Smooth muscle cell (in vitro differentiated cells): ENCODE measurements around the gene APPBP2. TPM values are rescaled to one million over a fixed set of nuclear protein-coding genes. Genes with fewer than 3 reads are reported as not detected.

Experiments
- DNase-seq: peaks from one replicate; lab custom pipeline; 2025; ENCODE audit not compliant: unreplicated experiment; lab: John Stamatoyannopoulos, UW
- H2AFZ ChIP-seq: fragments of 200-600 bp; sonication (generic); 2 replicates; pipeline ENCODE4 v1.6.0; 2016; ENCODE audit warnings: antibody characterized with exemption, low read depth, mild to moderate bottlenecking
- H3F3A ChIP-seq: fragments of 200-600 bp; sonication (generic); 2 replicates; pipeline ENCODE4 v1.6.0; 2017; ENCODE audit warnings: antibody characterized with exemption, low read depth
- H3K27ac ChIP-seq: fragments of 200-600 bp; sonication (generic); 2 replicates; pipeline ENCODE4 v1.5.1; 2016; ENCODE audit warnings: low read depth, mild to moderate bottlenecking
- H3K27me3 ChIP-seq: fragments of 200-600 bp; sonication (generic); 2 replicates; pipeline ENCODE4 v1.6.1; 2016; ENCODE audit warnings: low read depth, mild to moderate bottlenecking
- H3K36me3 ChIP-seq: fragments of 200-600 bp; sonication (generic); 2 replicates; pipeline ENCODE4 v1.5.1; 2016; ENCODE audit warnings: low read depth
- H3K4me1 ChIP-seq: fragments of 200-600 bp; sonication (generic); 2 replicates; pipeline ENCODE4 v1.5.1; 2016; ENCODE audit warnings: low read depth
- H3K4me2 ChIP-seq: fragments of 200-600 bp; sonication (generic); 2 replicates; pipeline ENCODE4 v1.6.0; 2016; ENCODE audit warnings: mild to moderate bottlenecking
- H3K4me3 ChIP-seq: fragments of 200-600 bp; sonication (generic); 2 replicates; pipeline ENCODE4 v1.5.1; 2016; ENCODE audit warnings: mild to moderate bottlenecking
- H3K79me2 ChIP-seq: fragments of 200-600 bp; sonication (generic); 2 replicates; pipeline ENCODE4 v1.6.0; 2016; ENCODE audit warnings: low read depth, mild to moderate bottlenecking
- H3K9ac ChIP-seq: fragments of 200-600 bp; sonication (generic); 2 replicates; pipeline ENCODE4 v1.6.0; 2016; ENCODE audit warnings: low read depth
- H3K9me3 ChIP-seq: fragments of 200-600 bp; sonication (generic); replicated peaks from 2 replicates; pipeline ENCODE4 v1.5.1; 2016; ENCODE audit warnings: low read depth
- H4K20me1 ChIP-seq: fragments of 200-600 bp; sonication (generic); 2 replicates; pipeline ENCODE4 v1.6.0; 2016; ENCODE audit warnings: low read depth
- CTCF ChIP-seq: fragments of 200-600 bp; sonication (generic); IDR thresholded peaks from 2 replicates; pipeline ENCODE4 v1.5.1; 2017; ENCODE audit warnings: borderline replicate concordance, mild to moderate bottlenecking, antibody characterized with exemption; ENCODE audit not compliant: insufficient read depth, poor library complexity, severe bottlenecking
- WGBS: methylation state at CpG from one replicate; pipeline ENCODE4 v1.1.7; 2016; ENCODE audit warnings: low lambda C conversion rate; 5-methylcytosine and 5-hydroxymethylcytosine counted together
- polyA plus RNA-seq: library from polyadenylated mRNA; unstranded; fragments of >200 nt; fragmentation: Nextera tagmentation; extraction: Ambion mirVana; gene quantifications from 2 replicates; pipeline ENCODE4 v1.2.1, GENCODE V29; 2016
- total RNA-seq: library from RNA; depleted of rRNA; stranded (reverse); fragments of >200 nt; gene quantifications from 2 replicates; pipeline ENCODE4 v1.2.3, GENCODE V29; 2014

Gene APPBP2
- total and polyA plus RNA-seq, 2 experiments from 2014 or later = 38.3 to 40.9 TPM

- H3F3A ChIP-seq = peaks cover 2% of the 10 kb centered on the region
- no peak overlapping the region for H3K4me3 ChIP-seq
- DNase-seq = no peak
- no peak for TF ChIP-seq CTCF
- no peaks in the 10 kb centered on the region for H3K36me3 ChIP-seq
- no peaks in the 10 kb centered on the region for H4K20me1 ChIP-seq
- no peaks in the 10 kb centered on the region for H3K4me1 ChIP-seq
- no peaks in the 10 kb centered on the region for H3K79me2 ChIP-seq
- no peak overlapping the region for H3K4me2 ChIP-seq
- 92% methylated on average over 3 of the region's 3 CpGs for WGBS
- H3K27me3 ChIP-seq = no peaks in the 10 kb centered on the region
- H3K9me3 ChIP-seq = no peaks in the 10 kb centered on the region
- no peak overlapping the region for H2AFZ ChIP-seq
- no peak overlapping the region for H3K27ac ChIP-seq
- no peak overlapping the region for H3K9ac ChIP-seq
Observed at GRCh38 chr17:60548990-60549389, 22.9 kb upstream of the APPBP2 start.

- WGBS = 94% methylated on average over 9 of the region's 9 CpGs
- Histone ChIP-seq H2AFZ (no peak overlapping the region), H3K79me2 (no peaks in the 10 kb centered on the region), H3F3A (no peaks in the 10 kb centered on the region), H3K4me1 (no peaks in the 10 kb centered on the region), H3K9ac (no peak overlapping the region), H3K27ac (no peak overlapping the region), H3K27me3 (no peaks in the 10 kb centered on the region), H3K9me3 (no peaks in the 10 kb centered on the region), H4K20me1 (no peaks in the 10 kb centered on the region), H3K4me3 (no peak overlapping the region), H3K4me2 (no peak overlapping the region), H3K36me3 (no peaks in the 10 kb centered on the region)
- DNase-seq = no peak
- no peak for TF ChIP-seq CTCF
Observed at GRCh38 chr17:60545465-60546191, 19.6 kb upstream of the APPBP2 start.

GRCh38 chr17:60542071-60542470, 16.0 kb upstream of the APPBP2 start:
- TF ChIP-seq CTCF = no peak
- Histone ChIP-seq H3K4me1 (no peaks in the 10 kb centered on the region), H3K9ac (no peak overlapping the region), H3K27me3 (no peaks in the 10 kb centered on the region), H3K9me3 (no peaks in the 10 kb centered on the region), H3K27ac (no peak overlapping the region), H3K4me3 (no peak overlapping the region), H3K36me3 (no peaks in the 10 kb centered on the region), H2AFZ (no peak overlapping the region), H4K20me1 (no peaks in the 10 kb centered on the region), H3K79me2 (no peaks in the 10 kb centered on the region), H3K4me2 (no peak overlapping the region), H3F3A (no peaks in the 10 kb centered on the region)
- DNase-seq = no peak
- WGBS = 94% methylated on average over 4 of the region's 4 CpGs

- Histone ChIP-seq H3K79me2 (no peaks in the 10 kb centered on the region), H3K4me2 (no peak overlapping the region), H3K9ac (no peak overlapping the region), H2AFZ (no peak overlapping the region), H3K27ac (no peak overlapping the region), H4K20me1 (no peaks in the 10 kb centered on the region), H3K4me1 (no peaks in the 10 kb centered on the region), H3K27me3 (no peaks in the 10 kb centered on the region), H3K36me3 (no peaks in the 10 kb centered on the region), H3K4me3 (no peak overlapping the region), H3F3A (peaks cover 9% of the 10 kb centered on the region), H3K9me3 (no peaks in the 10 kb centered on the region)
- 98% methylated on average over 1 of the region's 1 CpG for WGBS
- no peak for DNase-seq
- no peak for TF ChIP-seq CTCF
Observed at GRCh38 chr17:60540460-60540859, 14.4 kb upstream of the APPBP2 start.
